Activated CD8-positive, alpha-beta T cell treated with anti-CD3 and anti-CD28 coated beads for 36 hours (primary cell): ENCODE measurements around the gene KIF7. TPM values are rescaled to one million over a fixed set of nuclear protein-coding genes. Genes with fewer than 3 reads are reported as not detected.
"Not testable (repeated sequence)": the region's sequence is repeated elsewhere in the genome, so short reads cannot be mapped to it uniquely, and the experiment has no call there.

Experiments
- ATAC-seq: fragments of 200-7000 bp; cut with Tn5 transposase; one replicate; pipeline ENCODE4 v1.10.0; 2021; ENCODE audit warnings: mild to moderate bottlenecking, moderate library complexity
- CTCF ChIA-PET: fragments of 350-600 bp; sonication (Branson Sonifier 250); formaldehyde crosslinking; loops from one replicate; lab custom pipeline; 2021; ENCODE audit warnings: antibody characterized with exemption; lab: Charles Lee
- POLR2A ChIA-PET: fragments of 350-600 bp; sonication (Branson Sonifier 250); formaldehyde crosslinking; loops from one replicate; lab custom pipeline; 2021; ENCODE audit warnings: antibody characterized with exemption; lab: Charles Lee
- DNase-seq: peaks from one replicate; pipeline ENCODE4 v3.0.0-alpha.2; 2020
- H3K27ac Mint-ChIP-seq: one replicate; pipeline ENCODE4 v1.8.0; 2021; ENCODE audit warnings: mild to moderate bottlenecking, mixed read lengths
- H3K27me3 Mint-ChIP-seq: one replicate; pipeline ENCODE4 v1.8.0; 2021; ENCODE audit warnings: mixed read lengths
- H3K36me3 Mint-ChIP-seq: one replicate; pipeline ENCODE4 v1.8.0; 2021; ENCODE audit warnings: low read depth, mixed read lengths
- H3K4me1 Mint-ChIP-seq: one replicate; pipeline ENCODE4 v1.8.0; 2021; ENCODE audit warnings: low read depth, mixed read lengths
- H3K4me3 Mint-ChIP-seq: one replicate; pipeline ENCODE4 v1.8.0; 2021; ENCODE audit warnings: mild to moderate bottlenecking, moderate library complexity, mixed read lengths
- H3K9me3 Mint-ChIP-seq: one replicate; pipeline ENCODE4 v1.8.0; 2021; ENCODE audit warnings: mixed read lengths
- intact Hi-C: fragments of 100-400 bp; cut with micrococcal nuclease; formaldehyde crosslinking; loops from one replicate; pipeline ENCODE4 v1.10.0; 2022
- total RNA-seq, 2 experiments: library from RNA; stranded (reverse); gene quantifications; one replicate each; pipeline ENCODE4 v1.2.3, GENCODE V29; 2021
- TF ChIP-seq, protein P1 (sequence below): fragments of 200-600 bp; IDR thresholded peaks from one replicate; pipeline ENCODE4 v1.8.0; 2022; ENCODE audit warnings: antibody characterized with exemption, mild to moderate bottlenecking

The KIF7 gene
- total RNA-seq, 2 experiments from 2014 or later: 2.7 to 3.7 TPM

DNA sequence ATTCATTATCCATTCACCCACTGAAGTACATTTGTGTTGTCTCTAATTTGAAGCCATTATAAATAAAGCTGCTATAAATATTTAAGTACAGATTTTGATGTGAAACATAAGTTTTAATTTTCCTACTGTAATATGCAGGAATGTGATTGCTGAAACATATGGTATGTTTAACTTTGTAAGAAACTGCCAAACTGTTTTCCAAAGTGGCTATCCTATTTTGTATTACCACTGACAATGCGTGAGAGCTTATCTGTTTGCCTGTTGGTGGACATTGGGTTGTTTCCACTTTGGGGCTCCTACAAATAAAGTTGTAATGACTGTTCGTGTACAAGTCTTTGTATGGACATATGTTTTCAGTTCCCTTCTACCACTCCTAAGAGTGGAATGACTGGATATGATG is 37.8 kb upstream of the KIF7 start:
- POLR2A ChIA-PET: no interaction called here
- peaks cover 4% of the 10 kb centered on the region for H3K27me3 Mint-ChIP-seq
- no peak for ATAC-seq
- CTCF ChIA-PET: interaction anchor here (1.1 kb wide), 1 partner anchor 67 kb away, joined by 3 read pairs; no protein-coding TSS in a partner anchor
- H3K9me3 Mint-ChIP-seq: no peaks in the 10 kb centered on the region
- TF ChIP-seq, protein P1, sequence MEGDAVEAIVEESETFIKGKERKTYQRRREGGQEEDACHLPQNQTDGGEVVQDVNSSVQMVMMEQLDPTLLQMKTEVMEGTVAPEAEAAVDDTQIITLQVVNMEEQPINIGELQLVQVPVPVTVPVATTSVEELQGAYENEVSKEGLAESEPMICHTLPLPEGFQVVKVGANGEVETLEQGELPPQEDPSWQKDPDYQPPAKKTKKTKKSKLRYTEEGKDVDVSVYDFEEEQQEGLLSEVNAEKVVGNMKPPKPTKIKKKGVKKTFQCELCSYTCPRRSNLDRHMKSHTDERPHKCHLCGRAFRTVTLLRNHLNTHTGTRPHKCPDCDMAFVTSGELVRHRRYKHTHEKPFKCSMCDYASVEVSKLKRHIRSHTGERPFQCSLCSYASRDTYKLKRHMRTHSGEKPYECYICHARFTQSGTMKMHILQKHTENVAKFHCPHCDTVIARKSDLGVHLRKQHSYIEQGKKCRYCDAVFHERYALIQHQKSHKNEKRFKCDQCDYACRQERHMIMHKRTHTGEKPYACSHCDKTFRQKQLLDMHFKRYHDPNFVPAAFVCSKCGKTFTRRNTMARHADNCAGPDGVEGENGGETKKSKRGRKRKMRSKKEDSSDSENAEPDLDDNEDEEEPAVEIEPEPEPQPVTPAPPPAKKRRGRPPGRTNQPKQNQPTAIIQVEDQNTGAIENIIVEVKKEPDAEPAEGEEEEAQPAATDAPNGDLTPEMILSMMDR: no peak
- no peaks in the 10 kb centered on the region for H3K36me3 Mint-ChIP-seq
- peaks cover 10% of the 10 kb centered on the region for H3K4me1 Mint-ChIP-seq
- no peak overlapping the region for H3K4me3 Mint-ChIP-seq
- DNase-seq: no peak
- intact Hi-C loops: no loop called here
- H3K27ac Mint-ChIP-seq: no peak overlapping the region

DNA sequence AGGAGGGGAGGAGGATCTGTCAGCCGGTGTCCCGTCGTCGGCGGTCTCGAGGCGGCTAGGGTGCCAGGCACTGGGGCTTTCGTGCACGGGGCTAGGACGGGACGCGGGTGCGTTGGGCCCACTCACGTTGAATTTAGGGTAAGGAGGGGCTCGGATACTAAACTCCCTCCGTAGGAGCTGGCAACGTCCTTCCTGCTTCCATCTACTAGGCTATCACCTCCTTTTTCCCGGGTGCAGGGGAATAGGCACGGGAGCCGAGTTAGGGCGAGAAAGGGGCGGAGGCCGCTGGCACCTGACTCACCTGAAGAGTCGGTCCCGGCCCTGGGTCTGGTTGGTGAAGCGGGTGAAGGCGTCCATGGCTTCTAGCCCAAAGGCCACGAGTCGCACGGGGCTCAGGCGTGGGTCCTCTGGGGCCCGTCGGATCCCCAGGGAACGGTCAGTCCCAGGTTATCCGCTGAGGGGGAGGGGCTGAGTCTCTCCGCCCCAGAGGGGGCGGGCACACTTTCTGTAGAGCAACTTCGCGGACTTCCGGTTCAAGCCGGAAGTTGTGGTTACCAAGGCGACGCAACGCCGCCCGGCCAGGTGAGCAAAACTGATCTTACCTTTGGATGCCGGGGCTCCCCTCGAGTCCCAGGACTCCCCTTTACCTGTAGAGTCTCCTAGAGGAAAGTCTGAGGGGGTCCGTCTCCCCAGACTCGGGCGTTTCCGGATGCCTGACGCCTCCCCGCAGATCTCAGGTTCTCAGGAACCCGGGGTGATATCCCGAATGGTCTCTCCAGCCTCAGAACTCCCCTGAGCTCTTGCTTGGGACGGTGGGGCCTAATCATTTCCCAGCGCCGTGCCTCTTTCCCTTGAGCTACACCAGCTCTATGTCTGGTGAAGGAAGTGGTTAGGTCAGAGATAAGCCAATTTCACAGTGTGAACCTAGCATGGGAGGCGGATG is 35.3 kb upstream of the KIF7 start, which contains the start of the genes PEX11A and WDR93:
Gene PEX11A, minus strand, starts transcription at position 479 of the 943 bp plus-strand sequence. Its CDS starts 122 bp downstream, at position 357.
Gene WDR93, plus strand, starts transcription at position 536 of the 943 bp plus-strand sequence. CDS start 10,936 bp downstream, outside the sequence.
- DNase-seq: peak; percentile 80
- Mint-ChIP-seq H3K27ac (peak within 1 kb of the TSS; percentile 73), H3K4me3 (peak within 1 kb of the TSS; percentile 84), H3K4me1 (peaks cover 10% of the 10 kb centered on the region), H3K9me3 (no peaks in the 10 kb centered on the region), H3K27me3 (peaks cover 2% of the 10 kb centered on the region), H3K36me3 (peaks cover under 1% of the 10 kb centered on the region)
- CTCF ChIA-PET: interaction anchor here (1.3 kb wide), 2 partner anchors 44 to 184 kb away, joined by 3 to 4 read pairs; no protein-coding TSS in a partner anchor
- POLR2A ChIA-PET: interaction anchor here (0.9 kb wide), 1 partner anchor 104 kb away, joined by 3 read pairs; no protein-coding TSS in a partner anchor
- peak; percentile 96 for ATAC-seq
- TF ChIP-seq, protein P1: no peak
- intact Hi-C loops: no loop called here

DNA sequence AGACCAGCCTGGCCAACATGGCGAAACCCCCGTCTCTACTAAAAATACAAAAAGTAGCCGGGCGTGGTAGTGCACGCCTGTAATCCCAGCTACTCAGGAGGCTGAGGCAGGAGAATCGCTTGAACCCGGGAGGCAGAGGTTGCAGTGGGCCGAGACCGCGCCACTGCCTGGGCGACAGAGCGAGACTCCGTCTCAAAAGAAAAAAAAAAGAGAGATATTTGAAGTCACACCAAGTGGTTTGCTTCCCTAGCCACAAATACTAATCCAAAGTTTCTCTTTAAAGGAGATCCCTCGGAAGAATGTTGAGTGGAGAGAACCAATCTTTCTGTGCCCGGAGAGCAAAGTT is 34.6 kb upstream of the KIF7 start:
- H3K27ac Mint-ChIP-seq: peak overlapping the region; percentile 73
- H3K9me3 Mint-ChIP-seq, DNase-seq, H3K36me3 Mint-ChIP-seq, H3K4me1 Mint-ChIP-seq, ATAC-seq, H3K27me3 Mint-ChIP-seq, POLR2A ChIA-PET, intact Hi-C loops: not testable (repeated sequence)
- CTCF ChIA-PET: interaction anchor here (1.3 to 1.5 kb wide), 2 partner anchors 44 to 72 kb away, joined by 3 read pairs; no protein-coding TSS in a partner anchor
- peak overlapping the region; percentile 84 for H3K4me3 Mint-ChIP-seq

DNA sequence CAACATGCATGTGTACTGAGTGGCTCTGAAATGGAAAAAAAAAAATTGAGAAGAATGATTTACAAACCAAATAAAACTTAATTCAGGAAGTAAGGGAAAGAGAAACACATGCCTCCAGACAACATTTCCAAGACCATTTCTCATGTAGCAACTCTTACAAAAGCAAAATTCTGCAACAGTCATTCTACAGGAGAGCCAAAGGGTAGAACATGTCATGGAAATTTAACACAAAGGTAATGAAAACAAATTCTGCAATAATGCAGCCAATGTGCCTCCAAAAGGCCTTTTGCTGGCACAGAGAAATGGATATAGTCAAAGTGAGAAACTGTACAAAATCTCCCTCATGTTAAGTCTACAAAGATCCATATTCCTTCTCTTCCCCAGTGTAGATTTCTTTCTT is 31.3 kb upstream of the KIF7 start:
- Mint-ChIP-seq H3K4me3 (no peak overlapping the region), H3K4me1 (peaks cover 10% of the 10 kb centered on the region), H3K27me3 (no peaks in the 10 kb centered on the region), H3K9me3 (no peaks in the 10 kb centered on the region), H3K27ac (no peak overlapping the region), H3K36me3 (peaks cover 7% of the 10 kb centered on the region)
- no peak for ATAC-seq
- intact Hi-C loops: no loop called here
- TF ChIP-seq, protein P1: no peak
- ChIA-PET POLR2A (no interaction called here), CTCF (no interaction called here)
- DNase-seq: no peak

DNA sequence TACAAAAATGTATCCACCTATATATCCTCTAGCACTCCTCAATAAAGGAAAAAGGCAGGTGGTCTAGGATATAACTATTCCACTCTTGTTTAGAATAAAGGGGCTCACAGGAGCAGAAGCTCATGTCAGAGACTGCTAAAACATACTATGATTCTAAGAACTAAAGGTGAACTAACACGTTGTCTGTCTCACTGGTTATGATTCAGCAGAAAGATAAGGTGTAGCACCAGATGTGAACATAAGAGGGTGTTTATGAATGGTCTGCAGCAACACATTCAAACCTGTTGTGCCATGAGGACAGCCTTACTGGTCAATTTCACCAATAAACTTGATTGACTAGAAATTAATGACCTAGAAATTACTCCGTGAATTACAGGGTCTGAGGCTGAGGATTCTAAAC is 30.7 kb upstream of the KIF7 start:
- intact Hi-C loops: no loop called here
- CTCF ChIA-PET: no interaction called here
- ATAC-seq: no peak
- no peak overlapping the region for H3K4me3 Mint-ChIP-seq
- H3K27ac Mint-ChIP-seq: no peak overlapping the region
- peaks cover 8% of the 10 kb centered on the region for H3K4me1 Mint-ChIP-seq
- TF ChIP-seq, protein P1: no peak
- no peaks in the 10 kb centered on the region for H3K9me3 Mint-ChIP-seq
- peaks cover 7% of the 10 kb centered on the region for H3K36me3 Mint-ChIP-seq
- H3K27me3 Mint-ChIP-seq: no peaks in the 10 kb centered on the region
- POLR2A ChIA-PET: no interaction called here
- no peak for DNase-seq
